ENCODE data around the gene DYNC1I2.

DYNC1I2 gene

GRCh38 chr2:171687287-171688128, at the start of gene DYNC1I2:
Gene DYNC1I2 (plus strand): TSS chr2:171687469. CDS start chr2:171690156, 2,687 bp downstream.
- peak; percentile 95 for DNase-seq (ENCODE audit: low read depth)

- no peak for DNase-seq (ENCODE audit: low read depth)
These were observed 35.4 kb upstream of the DYNC1I2 start for GRCh38 chr2:171651667-171652415.

GRCh38 chr2:171652416-171652785, 34.9 kb upstream of the DYNC1I2 start:
- DNase-seq (ENCODE audit: low read depth), result peak; percentile 65

- DNase-seq (ENCODE audit: low read depth), result no peak
These were observed 31.7 kb upstream of the DYNC1I2 start for GRCh38 chr2:171655586-171655985.

- DNase-seq (ENCODE audit: low read depth), result no peak
These were observed 20.2 kb upstream of the DYNC1I2 start for GRCh38 chr2:171667041-171667440.

GRCh38 chr2:171668183-171668582, 19.1 kb upstream of the DYNC1I2 start:
- no peak for DNase-seq (ENCODE audit: low read depth)

GRCh38 chr2:171669121-171669520, 18.1 kb upstream of the DYNC1I2 start:
- DNase-seq (ENCODE audit: low read depth), result no peak

- DNase-seq (ENCODE audit: low read depth), result no peak
These were observed 16.6 kb upstream of the DYNC1I2 start for GRCh38 chr2:171670655-171671054.

GRCh38 chr2:171671867-171672266, 15.4 kb upstream of the DYNC1I2 start:
- no peak for DNase-seq (ENCODE audit: low read depth)

- DNase-seq (ENCODE audit: low read depth), result no peak
These were observed 13.4 kb upstream of the DYNC1I2 start for GRCh38 chr2:171673905-171674304.

GRCh38 chr2:171675810-171676345, 11.4 kb upstream of the DYNC1I2 start:
- DNase-seq (ENCODE audit: low read depth), result no peak

- DNase-seq (ENCODE audit: low read depth), result no peak
These were observed 8.7 kb upstream of the DYNC1I2 start for GRCh38 chr2:171678619-171679018.

- DNase-seq (ENCODE audit: low read depth), result peak; percentile 9
These were observed 828 bp downstream of the DYNC1I2 start for GRCh38 chr2:171688129-171688465.

GRCh38 chr2:171692331-171692730, 5.1 kb downstream of the DYNC1I2 start:
- no peak for DNase-seq (ENCODE audit: low read depth)

- DNase-seq (ENCODE audit: low read depth), result peak; percentile 21
These were observed 15.7 kb downstream of the DYNC1I2 start for GRCh38 chr2:171702781-171703556.

GRCh38 chr2:171703574-171704347, 16.5 kb downstream of the DYNC1I2 start:
- peak; percentile 13 for DNase-seq (ENCODE audit: low read depth)

- DNase-seq (ENCODE audit: low read depth), result peak; percentile 19
These were observed 19.0 kb downstream of the DYNC1I2 start for GRCh38 chr2:171706152-171706803.

- no peak for DNase-seq (ENCODE audit: low read depth)
These were observed 20.5 kb downstream of the DYNC1I2 start for GRCh38 chr2:171707752-171708151.

GRCh38 chr2:171709011-171709685, 21.9 kb downstream of the DYNC1I2 start:
- DNase-seq (ENCODE audit: low read depth), result no peak

GRCh38 chr2:171711351-171711750, 24.1 kb downstream of the DYNC1I2 start:
- no peak for DNase-seq (ENCODE audit: low read depth)
